Neural progenitor cell (in vitro differentiated cells): Measurements from ENCODE around the gene VAV3.

ENCODE experiments used
- EZH2 ChIP-seq: fragments of 200-600 bp; sonication (generic); IDR thresholded peaks from 2 replicates; pipeline ENCODE4 v1.6.1; 2017; ENCODE audit warnings: antibody characterized with exemption, mild to moderate bottlenecking, moderate library complexity
- EZH2phosphoT487 ChIP-seq: fragments of 200-600 bp; sonication (generic); IDR thresholded peaks from 2 replicates; pipeline ENCODE4 v1.6.1; 2017; ENCODE audit warnings: antibody characterized with exemption
- TF ChIP-seq, protein P1 (sequence below): fragments of 200-600 bp; sonication (generic); IDR thresholded peaks from 2 replicates; pipeline ENCODE4 v1.5.1; 2017; ENCODE audit warnings: antibody characterized with exemption, mild to moderate bottlenecking

DNA sequence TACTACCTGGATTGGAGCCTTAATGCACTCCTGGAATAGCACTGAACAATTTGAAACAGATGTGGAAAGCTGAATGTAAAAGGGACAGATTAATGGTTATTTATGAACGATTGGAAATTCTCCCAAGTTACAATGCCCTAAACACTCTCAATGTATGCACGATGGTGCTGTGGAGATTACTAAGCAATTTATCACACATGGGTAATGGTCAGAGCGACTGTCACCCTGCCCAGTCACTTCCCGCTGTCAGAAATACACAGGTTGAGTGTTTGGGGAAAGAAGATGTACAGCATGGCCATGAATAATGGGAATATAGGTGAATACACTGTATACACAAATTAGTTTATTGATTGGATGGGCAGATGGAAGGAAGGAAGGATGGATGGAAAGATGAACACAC lies 342.4 kb downstream of the VAV3 start:
- TF ChIP-seq, protein P1, sequence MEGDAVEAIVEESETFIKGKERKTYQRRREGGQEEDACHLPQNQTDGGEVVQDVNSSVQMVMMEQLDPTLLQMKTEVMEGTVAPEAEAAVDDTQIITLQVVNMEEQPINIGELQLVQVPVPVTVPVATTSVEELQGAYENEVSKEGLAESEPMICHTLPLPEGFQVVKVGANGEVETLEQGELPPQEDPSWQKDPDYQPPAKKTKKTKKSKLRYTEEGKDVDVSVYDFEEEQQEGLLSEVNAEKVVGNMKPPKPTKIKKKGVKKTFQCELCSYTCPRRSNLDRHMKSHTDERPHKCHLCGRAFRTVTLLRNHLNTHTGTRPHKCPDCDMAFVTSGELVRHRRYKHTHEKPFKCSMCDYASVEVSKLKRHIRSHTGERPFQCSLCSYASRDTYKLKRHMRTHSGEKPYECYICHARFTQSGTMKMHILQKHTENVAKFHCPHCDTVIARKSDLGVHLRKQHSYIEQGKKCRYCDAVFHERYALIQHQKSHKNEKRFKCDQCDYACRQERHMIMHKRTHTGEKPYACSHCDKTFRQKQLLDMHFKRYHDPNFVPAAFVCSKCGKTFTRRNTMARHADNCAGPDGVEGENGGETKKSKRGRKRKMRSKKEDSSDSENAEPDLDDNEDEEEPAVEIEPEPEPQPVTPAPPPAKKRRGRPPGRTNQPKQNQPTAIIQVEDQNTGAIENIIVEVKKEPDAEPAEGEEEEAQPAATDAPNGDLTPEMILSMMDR, result no peak
- TF ChIP-seq EZH2phosphoT487 (no peak), EZH2 (no peak)
